HG03469 (cell line): Measurements from ENCODE around the gene BRPF3.

ENCODE experiments used
- ATAC-seq: cut with Tn5 transposase; IDR thresholded peaks from one replicate; pipeline ENCODE4 v1.9.1; 2021; ENCODE audit warnings: mild to moderate bottlenecking, moderate library complexity, moderate number of reproducible peaks; ENCODE audit not compliant: unreplicated experiment

BRPF3 gene

GRCh38 chr6:36227379-36228228 is 31.1 kb downstream of the BRPF3 start:
- ATAC-seq, result no peak

- ATAC-seq, result no peak
Measured at GRCh38 chr6:36229223-36229622, 32.7 kb downstream of the BRPF3 start.

GRCh38 chr6:36230371-36230770 is 33.8 kb downstream of the BRPF3 start:
- ATAC-seq, result no peak

DNA sequence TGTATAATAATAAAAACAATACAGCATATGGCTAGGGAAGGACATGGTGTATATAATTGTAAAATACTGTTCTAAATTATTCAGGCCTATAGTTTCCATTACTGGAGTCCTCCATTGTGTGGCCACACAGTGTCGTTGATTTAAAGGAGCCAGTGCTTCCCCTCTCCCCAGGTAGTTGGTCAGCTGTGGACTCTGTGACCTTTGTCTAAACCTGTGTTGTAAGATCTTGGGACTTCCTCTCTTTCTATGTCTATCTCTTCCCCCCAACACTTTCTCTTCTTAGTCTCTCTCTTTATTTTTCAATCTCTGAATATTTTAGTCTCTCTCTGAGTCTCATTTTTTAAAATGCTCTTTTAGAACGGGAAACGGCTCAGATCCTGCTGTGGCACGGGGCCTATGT is 35.6 kb downstream of the BRPF3 start:
- ATAC-seq, result no peak

DNA sequence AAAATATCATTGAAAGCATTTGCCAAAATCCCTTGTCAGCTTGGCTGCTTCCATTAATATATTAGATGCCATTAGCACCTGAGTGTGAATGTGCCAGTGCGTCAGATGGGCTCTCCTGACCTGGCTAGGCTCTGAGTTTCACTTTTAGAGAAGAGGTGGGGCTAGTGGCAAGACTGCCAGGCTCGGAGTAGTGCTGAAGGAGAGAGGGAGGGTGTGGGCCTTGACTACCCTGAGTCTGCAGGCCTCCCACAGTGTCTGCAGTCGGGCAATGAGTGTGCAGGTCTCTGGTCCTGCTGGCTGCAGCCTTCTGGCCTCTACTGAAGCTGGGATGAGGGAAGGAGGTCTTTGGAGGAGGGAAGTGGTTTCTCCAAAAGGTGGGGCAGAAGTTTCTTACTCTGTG is 38.8 kb downstream of the BRPF3 start:
- ATAC-seq, result no peak

DNA sequence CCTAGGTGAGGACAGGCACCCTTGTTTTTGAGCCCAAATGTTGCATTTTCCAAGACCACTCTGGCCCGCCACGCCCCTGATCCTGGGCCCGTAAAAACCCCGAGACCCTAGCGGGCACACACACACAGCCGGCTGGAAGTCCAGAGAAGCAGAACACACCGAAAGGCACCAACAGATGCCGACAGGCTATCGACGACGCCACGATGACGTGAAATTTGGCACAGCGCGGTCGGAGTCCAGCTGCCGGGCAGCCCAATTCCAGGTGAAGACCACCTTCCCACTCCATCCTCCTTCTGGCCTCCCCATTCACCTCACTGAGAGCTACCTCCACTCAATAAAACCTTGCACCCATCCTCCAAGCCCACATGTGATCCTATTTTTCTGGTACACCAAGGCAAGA is 39.3 kb downstream of the BRPF3 start:
- no peak for ATAC-seq

DNA sequence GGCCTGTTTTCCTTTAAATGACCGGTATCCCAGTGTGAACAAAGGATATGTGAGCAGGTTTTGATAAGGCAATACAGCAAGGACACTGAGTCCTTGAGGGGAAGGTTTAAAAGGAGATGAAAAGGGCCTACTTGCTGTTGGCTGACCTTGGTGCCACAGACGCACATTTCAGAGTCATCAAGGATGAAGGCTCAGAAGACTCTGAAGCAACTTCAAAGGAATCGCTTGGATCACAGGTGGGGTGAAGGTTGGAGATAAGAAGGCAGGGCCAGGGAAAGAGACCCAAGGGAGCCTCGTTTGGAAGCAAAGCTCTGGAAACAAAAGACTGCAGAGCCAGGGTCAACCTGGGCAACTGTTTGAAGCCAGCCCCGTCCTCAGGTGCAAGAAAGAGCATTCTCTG is 43.2 kb downstream of the BRPF3 start:
- ATAC-seq, result no peak

- peak; percentile 62 for ATAC-seq
Measured at GRCh38 chr6:36241728-36242127, 45.2 kb downstream of the BRPF3 start.

DNA sequence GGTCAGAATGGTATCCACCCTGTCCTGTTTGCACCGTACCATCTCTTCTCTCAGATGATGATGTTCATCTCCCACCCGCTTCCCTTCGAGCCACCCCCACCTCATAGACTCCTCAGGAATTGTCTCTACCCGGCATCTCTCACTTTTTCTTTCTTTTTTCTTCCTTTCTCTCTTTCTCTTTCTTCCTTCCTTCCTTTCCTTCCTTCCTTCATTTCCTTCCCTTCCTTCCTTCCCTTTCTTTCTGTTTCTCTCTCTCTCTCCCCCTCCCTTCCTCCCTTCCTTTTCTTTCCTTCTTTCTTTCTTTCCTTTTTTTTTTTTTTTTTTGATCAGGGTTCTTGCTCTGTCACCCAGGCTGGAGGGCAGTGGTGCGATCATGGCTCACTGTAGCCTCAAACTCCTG is 45.6 kb downstream of the BRPF3 start:
- ATAC-seq, result no peak

DNA sequence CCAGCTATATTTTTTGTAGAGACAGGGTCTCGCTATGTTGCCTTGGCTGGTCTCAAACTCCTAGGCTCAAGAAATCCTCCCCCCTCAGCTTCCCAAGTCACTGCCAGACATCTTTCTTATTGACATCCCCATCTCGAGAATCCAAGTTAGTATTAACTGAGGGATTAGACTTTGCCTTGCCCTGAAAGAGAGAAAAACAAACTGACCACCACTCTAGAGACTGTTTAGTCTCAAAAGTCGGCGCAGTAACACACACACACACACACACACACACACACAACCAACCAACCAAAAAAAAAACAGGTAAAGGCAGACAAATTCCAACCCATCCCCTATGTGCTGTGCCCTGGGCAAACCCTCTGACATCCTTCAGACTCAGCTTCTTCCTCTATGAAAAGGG is 46.1 kb downstream of the BRPF3 start:
- no peak for ATAC-seq

GRCh38 chr6:36243562-36244212 is 47.1 kb downstream of the BRPF3 start:
- ATAC-seq, result no peak

DNA sequence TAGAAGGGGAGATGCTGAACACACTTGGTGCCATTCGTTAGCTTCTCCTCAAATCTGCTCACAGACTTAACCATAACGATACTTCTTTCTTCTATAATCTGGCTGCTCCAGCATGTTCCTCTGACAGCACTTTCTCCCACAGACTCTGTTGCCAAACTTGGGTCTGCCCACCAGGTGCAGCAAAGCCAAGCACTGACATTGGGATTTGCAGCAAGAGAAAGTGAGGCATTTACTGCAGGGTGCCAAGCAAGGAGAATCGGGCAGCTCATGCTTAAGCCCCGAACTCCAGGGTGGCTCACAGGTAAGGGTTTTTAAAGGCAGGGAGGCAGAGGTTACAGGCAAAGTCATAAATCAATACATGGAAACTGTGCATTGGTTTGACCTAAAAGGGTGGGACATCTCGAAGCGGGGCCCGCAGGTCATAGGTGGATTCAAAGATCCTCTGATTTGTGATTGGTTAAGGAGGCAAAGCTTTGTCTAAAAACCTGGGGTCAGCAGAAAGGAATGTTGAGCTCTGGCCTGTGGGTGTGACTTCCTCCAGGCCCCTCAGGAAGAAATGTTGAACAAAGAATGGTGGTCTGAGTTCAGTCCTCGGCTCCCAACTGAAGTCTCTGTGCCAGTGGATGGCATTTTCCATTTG is 48.2 kb downstream of the BRPF3 start:
- ATAC-seq, result no peak

DNA sequence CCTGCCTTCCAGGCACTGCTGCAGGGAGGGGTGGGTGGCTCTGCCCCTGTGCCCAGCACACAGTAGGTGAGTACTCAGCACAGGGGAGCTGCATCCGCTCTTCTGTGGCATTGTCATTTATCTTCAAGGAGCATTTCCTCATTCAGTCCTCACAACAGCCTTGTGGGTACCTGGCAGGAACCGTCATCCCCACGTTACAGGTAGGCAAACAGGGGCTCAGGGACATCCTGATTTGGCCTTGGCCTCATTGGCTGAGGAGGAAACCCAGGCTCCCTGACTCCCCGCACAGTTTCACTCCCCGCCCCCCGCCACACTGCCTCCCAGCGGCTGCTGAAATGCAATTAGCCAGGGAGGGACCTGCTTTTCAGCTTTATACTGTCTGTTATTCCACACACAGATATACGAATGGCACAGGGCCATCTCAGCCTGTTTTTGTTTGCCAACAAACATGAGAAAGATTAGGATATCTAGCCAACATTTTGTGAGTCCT is 49.1 kb downstream of the BRPF3 start:
- ATAC-seq, result no peak

DNA sequence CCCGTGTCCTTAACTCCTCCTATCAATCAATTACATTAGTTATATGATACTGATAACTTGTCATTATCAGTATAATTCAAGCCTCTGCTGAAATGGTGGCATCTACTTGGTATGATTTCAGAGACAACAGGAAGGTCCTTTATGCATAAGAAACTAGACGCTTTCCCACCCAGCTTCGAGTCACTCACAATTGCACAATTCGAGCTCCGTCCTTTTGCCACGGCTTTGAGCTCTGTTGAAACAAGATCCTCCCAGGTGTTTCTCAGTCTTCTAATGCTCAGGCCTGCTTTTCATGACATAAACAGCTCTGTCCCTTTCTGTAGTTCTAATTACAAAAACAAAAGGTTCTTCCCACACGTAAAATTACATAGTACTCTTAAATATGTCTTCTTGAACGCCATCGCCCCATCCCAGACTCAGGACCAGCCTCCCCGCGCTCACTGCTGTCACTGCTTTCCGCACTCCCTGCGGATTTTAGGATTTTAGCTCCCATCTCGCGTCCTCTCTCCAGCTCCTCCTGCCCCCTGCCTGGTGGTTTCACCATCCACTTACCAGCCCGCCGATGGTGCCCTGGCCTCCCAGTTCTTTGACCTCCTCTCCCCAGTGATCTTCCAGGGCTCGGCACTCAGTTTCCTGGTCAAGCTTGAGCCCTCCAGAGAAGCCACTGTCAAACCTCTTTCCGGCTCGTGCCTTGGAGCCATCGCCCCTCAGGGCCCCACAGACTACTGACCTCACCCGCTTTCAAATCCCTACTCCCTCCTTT is 50.1 kb downstream of the BRPF3 start:
- ATAC-seq, result no peak

DNA sequence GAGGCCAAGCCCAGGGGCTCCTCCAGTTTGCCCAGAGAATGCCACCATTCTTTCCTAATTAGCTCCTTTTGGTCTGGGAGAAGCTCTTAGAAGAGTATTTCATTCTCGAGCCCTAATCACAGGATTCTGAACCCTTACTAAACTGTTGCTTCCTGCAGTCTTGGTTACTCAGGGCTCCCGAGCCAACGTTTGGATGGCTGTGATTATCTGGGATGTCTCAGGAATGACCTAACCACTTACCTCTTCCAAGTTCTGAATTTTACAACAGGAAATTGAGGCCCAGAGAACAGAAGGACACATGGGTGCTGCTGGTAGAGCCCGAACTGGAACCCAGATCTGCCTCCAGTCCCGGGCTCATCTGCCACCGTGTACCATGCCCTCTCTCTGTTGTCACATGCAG is 51.1 kb downstream of the BRPF3 start:
- ATAC-seq, result no peak

GRCh38 chr6:36248980-36249379 is 52.4 kb downstream of the BRPF3 start:
- no peak for ATAC-seq

DNA sequence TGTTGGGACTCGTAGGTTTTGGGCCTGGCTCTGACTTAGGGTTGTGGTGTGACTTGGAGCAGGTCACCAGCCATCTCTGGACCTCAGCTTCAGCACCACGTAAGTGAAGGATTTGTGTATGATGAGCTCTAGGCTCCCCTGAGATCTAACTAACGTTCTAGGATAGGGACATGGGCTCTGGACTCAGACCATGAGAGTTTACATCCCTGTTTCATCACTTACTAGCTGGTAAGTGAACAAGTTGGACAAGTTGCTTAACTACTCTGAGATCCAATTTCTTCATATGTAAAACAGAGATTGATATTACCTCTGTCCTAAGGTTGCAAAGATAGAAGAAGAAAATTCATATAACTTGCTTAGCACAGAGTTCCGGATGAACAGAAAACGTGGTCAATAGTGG is 53.0 kb downstream of the BRPF3 start:
- no peak for ATAC-seq

DNA sequence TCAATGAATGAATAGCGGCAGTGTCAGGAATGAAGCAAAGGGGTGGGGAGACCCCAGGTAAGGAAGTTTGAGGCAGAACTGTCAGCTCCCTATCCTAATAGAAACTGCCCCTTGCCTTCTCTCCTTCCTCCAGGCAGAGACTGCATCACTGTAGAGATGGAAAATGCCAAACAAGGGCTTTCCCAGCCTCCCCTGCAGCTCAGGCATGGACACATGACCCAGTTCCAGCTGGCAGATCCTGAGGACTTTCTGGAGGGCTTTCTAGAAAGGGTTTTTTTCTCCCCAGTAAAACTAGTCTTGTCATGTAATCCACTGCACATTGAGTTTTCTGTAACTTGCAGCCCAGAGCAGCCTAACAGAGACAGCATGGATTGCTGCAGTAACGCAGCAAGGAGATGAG is 55.5 kb downstream of the BRPF3 start:
- ATAC-seq, result no peak

DNA sequence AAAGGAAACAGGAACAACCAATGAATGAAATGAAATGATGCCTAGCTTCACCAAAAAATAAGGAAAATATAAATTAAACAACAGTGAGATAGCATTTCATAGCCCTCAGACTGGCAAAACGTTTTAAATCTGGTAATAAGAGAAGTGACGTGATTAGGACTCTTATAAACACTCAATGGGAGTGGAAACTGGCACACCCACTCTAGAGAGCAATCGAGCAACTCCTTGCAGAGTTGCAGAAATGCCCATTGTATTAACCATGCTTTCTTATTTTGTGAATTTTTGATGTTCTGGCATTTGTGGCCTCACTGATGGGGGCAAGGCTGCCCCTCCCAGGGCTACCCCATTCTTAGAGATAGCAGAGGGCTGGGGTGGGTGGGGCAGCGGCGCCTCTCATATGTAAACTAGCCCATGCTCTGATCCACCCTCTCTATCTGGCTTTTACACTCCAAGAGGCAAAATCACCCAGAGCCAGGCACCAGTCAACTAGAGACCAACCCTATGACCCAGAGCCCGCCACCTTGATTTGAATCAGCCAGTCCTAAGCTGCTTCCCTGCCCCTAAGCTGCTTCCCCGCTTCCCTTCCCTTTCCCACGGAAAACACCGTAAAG is 67.0 kb downstream of the BRPF3 start:
- no peak for ATAC-seq

GRCh38 chr6:36265744-36266143 is 69.2 kb downstream of the BRPF3 start:
- ATAC-seq, result no peak
